T-cell (primary cell): ENCODE measurements around the gene FMN1. TPM values are rescaled to one million over a fixed set of nuclear protein-coding genes. Genes with fewer than 3 reads are reported as not detected.
"Not testable (repeated sequence)": the region's sequence is repeated elsewhere in the genome, so short reads cannot be mapped to it uniquely, and the experiment has no call there.

Experiments used
- ATAC-seq, 4 experiments: fragments of 200-7000 bp in 3 of 4; fragments of 150-1000 bp in 1 of 4; cut with Tn5 transposase; replicated peaks in 1 of 4; 1 replicate in 3 of 4; 2 replicates in 1 of 4; pipeline ENCODE4 v1.10.0; 2021; ENCODE audit warnings: moderate library complexity in 3 of 4, mild to moderate bottlenecking in 2 of 4, moderate number of reproducible peaks in 1 of 4
- CTCF ChIA-PET, 2 donors: fragments of 300-600 bp; sonication (Branson Sonifier 250); formaldehyde crosslinking; loops; one replicate each; lab custom pipeline; 2022; ENCODE audit warnings: antibody characterized with exemption in 2 of 2; lab: Charles Lee
- POLR2A ChIA-PET, 2 donors: fragments of 300-600 bp; sonication (Branson Sonifier 250); formaldehyde crosslinking; loops; one replicate each; lab custom pipeline; 2022; ENCODE audit warnings: antibody characterized with exemption in 2 of 2; lab: Charles Lee
- DNase-seq, 35 experiments: peaks; one replicate each; pipeline versions ENCODE4 v3.0.0 to v3.0.0-alpha.2; 2013 to 2023
- H3K27ac ChIP-seq: one replicate; pipeline ENCODE4 v1.5.1; 2013; ENCODE audit warnings: low read length
- H3K27me3 ChIP-seq, 2 experiments: replicated peaks in 1 of 2; 1 replicate in 1 of 2; 2 replicates in 1 of 2; pipeline versions ENCODE4 v1.6.1 to v1.7.0; 2013; ENCODE audit warnings: low read length in 1 of 2, mixed read lengths in 1 of 2; ENCODE audit not compliant: control insufficient read depth in 2 of 2, insufficient read depth in 2 of 2; ENCODE audit errors: extremely low read depth in 1 of 2
- H3K36me3 ChIP-seq, 2 donors: 1 replicate in 1 of 2; 2 replicates in 1 of 2; pipeline versions ENCODE4 v1.6.1 to v1.7.0; 2013; ENCODE audit warnings: low read length in 1 of 2; ENCODE audit not compliant: control insufficient read depth in 2 of 2, insufficient read depth in 1 of 2; ENCODE audit errors: extremely low read depth in 1 of 2
- H3K4me1 ChIP-seq, 2 experiments: 1 replicate in 1 of 2; 2 replicates in 1 of 2; pipeline versions ENCODE4 v1.6.1 to v1.7.0; 2013; ENCODE audit warnings: low read length in 2 of 2, mixed read lengths in 1 of 2; ENCODE audit not compliant: insufficient read depth in 2 of 2, control insufficient read depth in 1 of 2; ENCODE audit errors: extremely low read depth in 1 of 2
- H3K4me3 ChIP-seq, 2 donors: 1 replicate in 1 of 2; 2 replicates in 1 of 2; pipeline versions ENCODE4 v1.5.1 to v1.7.0; 2013; ENCODE audit warnings: mild to moderate bottlenecking in 2 of 2, low read length in 1 of 2, moderate library complexity in 1 of 2; ENCODE audit not compliant: control insufficient read depth in 1 of 2; ENCODE audit errors: extremely low read depth in 1 of 2
- H3K9me3 ChIP-seq: 2 replicates; pipeline ENCODE4 v1.7.0; 2013
- H3K27ac Mint-ChIP-seq, 2 donors: one replicate each; pipeline ENCODE4 v1.8.0; 2020 to 2021; ENCODE audit warnings: mild to moderate bottlenecking in 2 of 2, mixed read lengths in 2 of 2
- H3K27me3 Mint-ChIP-seq, 2 donors: one replicate each; pipeline ENCODE4 v1.8.0; 2021 to 2022; ENCODE audit warnings: mixed read lengths in 2 of 2
- H3K36me3 Mint-ChIP-seq: one replicate; pipeline ENCODE4 v1.8.0; 2021; ENCODE audit warnings: mixed read lengths
- H3K4me1 Mint-ChIP-seq, 3 donors: one replicate each; pipeline ENCODE4 v1.8.0; 2020 to 2022; ENCODE audit warnings: mixed read lengths in 3 of 3, mild to moderate bottlenecking in 1 of 3
- H3K4me3 Mint-ChIP-seq, 3 donors: one replicate each; pipeline ENCODE4 v1.8.0; 2020 to 2022; ENCODE audit warnings: mild to moderate bottlenecking in 3 of 3, mixed read lengths in 3 of 3, moderate library complexity in 3 of 3
- H3K9me3 Mint-ChIP-seq, 3 donors: one replicate each; pipeline ENCODE4 v1.8.0; 2020 to 2022; ENCODE audit warnings: mixed read lengths in 3 of 3
- WGBS: methylation state at CpG from one replicate; pipeline ENCODE4 v1.1.5; 2013; ENCODE audit warnings: missing lambda C conversion rate; ENCODE audit not compliant: insufficient coverage; 5-methylcytosine and 5-hydroxymethylcytosine counted together
- total RNA-seq, 35 experiments: library from RNA in 6 of 35; stranded (reverse) in 6 of 35; fragments of 120-200 nt in 1 of 35; gene quantifications; one replicate each; pipeline versions ENCODE4 v1.2.1 to v1.2.4 and lab custom pipeline; 2013 to 2026

FMN1 gene
- total RNA-seq, 5 donors from 2014 or later (not counting 1 experiment from before 2014, with no cell fraction given): 0.20 to 22.4 (median 14.9) TPM

GRCh38 chr15:33071451-33071850 lies 123.1 kb downstream of the FMN1 start:
- no peak overlapping the region for H3K4me3 ChIP-seq
- no peak overlapping the region for H3K27ac ChIP-seq
- 40% methylated on average over 1 of the region's 3 CpGs for WGBS
- H3K36me3 ChIP-seq: no peaks in the 10 kb centered on the region
- Mint-ChIP-seq H3K4me3 (no peak overlapping the region), H3K27me3 (peaks cover 4 to 15% of the 10 kb centered on the region in 2 donors), H3K36me3 (no peaks in the 10 kb centered on the region), H3K27ac (no peak overlapping the region), H3K9me3 (no peaks in the 10 kb centered on the region), H3K4me1 (peaks cover 12 to 48% (median 24%) of the 10 kb centered on the region in 3 donors)
- POLR2A ChIA-PET: no interaction called here
- DNase-seq: no peak
- no peak for ATAC-seq
- H3K27me3 ChIP-seq: peaks cover 0 to 11% of the 10 kb centered on the region in 2 experiments
- no peaks in the 10 kb centered on the region for H3K9me3 ChIP-seq
- H3K4me1 ChIP-seq: peaks cover 0 to 18% of the 10 kb centered on the region in 2 experiments
- CTCF ChIA-PET: no interaction called here

- Histone ChIP-seq H3K27me3 (peaks cover 0 to 12% of the 10 kb centered on the region in 2 experiments), H3K4me1 (peaks cover 0 to 18% of the 10 kb centered on the region in 2 experiments)
- H3K27ac Mint-ChIP-seq, H3K4me3 ChIP-seq, H3K9me3 ChIP-seq, POLR2A ChIA-PET, H3K36me3 ChIP-seq, ATAC-seq, H3K36me3 Mint-ChIP-seq, CTCF ChIA-PET, H3K27ac ChIP-seq, H3K9me3 Mint-ChIP-seq, H3K4me3 Mint-ChIP-seq, DNase-seq: not testable (repeated sequence)
- 86% methylated on average over 5 of the region's 16 CpGs for WGBS
- peaks cover 4 to 17% of the 10 kb centered on the region in 2 donors for H3K27me3 Mint-ChIP-seq
- peaks cover 12 to 50% (median 24%) of the 10 kb centered on the region in 3 donors for H3K4me1 Mint-ChIP-seq
Observed at GRCh38 chr15:33069903-33070302, 124.6 kb downstream of the FMN1 start.

- no peak for ATAC-seq
- H3K27ac ChIP-seq: no peak overlapping the region
- H3K9me3 Mint-ChIP-seq: no peaks in the 10 kb centered on the region
- peaks cover 0 to 12% of the 10 kb centered on the region in 2 experiments for H3K27me3 ChIP-seq
- CTCF ChIA-PET: no interaction called here
- H3K36me3 ChIP-seq: no peaks in the 10 kb centered on the region
- peak overlapping the region in 1 of 3 donors; percentile 78 for H3K4me3 Mint-ChIP-seq
- H3K4me1 ChIP-seq: peaks cover 0 to 18% of the 10 kb centered on the region in 2 experiments
- no peak for DNase-seq
- POLR2A ChIA-PET: no interaction called here
- no peaks in the 10 kb centered on the region for H3K9me3 ChIP-seq
- H3K36me3 Mint-ChIP-seq: no peaks in the 10 kb centered on the region
- H3K27me3 Mint-ChIP-seq: peaks cover 3 to 23% of the 10 kb centered on the region in 2 donors
- no peak overlapping the region for H3K4me3 ChIP-seq
- peaks cover 12 to 54% (median 24%) of the 10 kb centered on the region in 3 donors for H3K4me1 Mint-ChIP-seq
- no peak overlapping the region for H3K27ac Mint-ChIP-seq
Observed at GRCh38 chr15:33069161-33069560, 125.4 kb downstream of the FMN1 start.

GRCh38 chr15:33068511-33068990 lies 126.0 kb downstream of the FMN1 start:
- ATAC-seq: peak in 2 of 4 experiments; percentile 55 to 60
- H3K4me3 Mint-ChIP-seq: peak overlapping the region in 2 of 3 donors; percentile 62 to 78

GRCh38 chr15:33068007-33068481 lies 126.5 kb downstream of the FMN1 start:
- Histone ChIP-seq H3K4me3 (peak overlapping the region in 1 of 2 donors; percentile 25), H3K4me1 (peaks cover 0 to 18% of the 10 kb centered on the region in 2 experiments), H3K27me3 (peaks cover 0 to 10% of the 10 kb centered on the region in 2 experiments), H3K9me3 (no peaks in the 10 kb centered on the region), H3K36me3 (no peaks in the 10 kb centered on the region), H3K27ac (no peak overlapping the region)
- peak overlapping the region; percentile 7 to 78 (median 62) for H3K4me3 Mint-ChIP-seq
- ATAC-seq (peak in 3 of 4 experiments; percentile 20 to 52 (median 48)), DNase-seq (peak in 2 of 35 experiments; percentile 19 to 24)
- no peaks in the 10 kb centered on the region for H3K9me3 Mint-ChIP-seq
- H3K4me1 Mint-ChIP-seq: peaks cover 12 to 51% (median 24%) of the 10 kb centered on the region in 3 donors
- peaks cover 0 to 23% of the 10 kb centered on the region in 2 donors for H3K27me3 Mint-ChIP-seq
- ChIA-PET CTCF (no interaction called here), POLR2A (no interaction called here)
- 29% methylated on average over 11 of the region's 14 CpGs for WGBS
- H3K36me3 Mint-ChIP-seq: no peaks in the 10 kb centered on the region
- peak overlapping the region in 1 of 2 donors; percentile 53 for H3K27ac Mint-ChIP-seq

More at GRCh38 chr15:33068511-33068990, 126.0 kb downstream of the FMN1 start:
- H3K27ac Mint-ChIP-seq: peak overlapping the region in 1 of 2 donors; percentile 53
- H3K36me3 Mint-ChIP-seq: no peaks in the 10 kb centered on the region
- Histone ChIP-seq H3K36me3 (no peaks in the 10 kb centered on the region), H3K27me3 (peaks cover 0 to 10% of the 10 kb centered on the region in 2 experiments), H3K4me1 (peaks cover 0 to 18% of the 10 kb centered on the region in 2 experiments), H3K27ac (no peak overlapping the region), H3K4me3 (no peak overlapping the region), H3K9me3 (no peaks in the 10 kb centered on the region)
- DNase-seq: peak in 1 of 35 experiments; percentile 15
- POLR2A ChIA-PET: no interaction called here
- CTCF ChIA-PET: no interaction called here
- H3K4me1 Mint-ChIP-seq: peaks cover 12 to 54% (median 24%) of the 10 kb centered on the region in 3 donors
- H3K27me3 Mint-ChIP-seq: peaks cover 0 to 23% of the 10 kb centered on the region in 2 donors
- WGBS: 52% methylated on average over 8 of the region's 8 CpGs
- H3K9me3 Mint-ChIP-seq: no peaks in the 10 kb centered on the region

GRCh38 chr15:33067456-33067855 lies 127.1 kb downstream of the FMN1 start:
- no peak for DNase-seq
- Mint-ChIP-seq H3K27me3 (peaks cover 0 to 23% of the 10 kb centered on the region in 2 donors), H3K4me3 (peak overlapping the region; percentile 7 to 78 (median 62)), H3K36me3 (no peaks in the 10 kb centered on the region), H3K9me3 (no peaks in the 10 kb centered on the region), H3K4me1 (peaks cover 12 to 49% (median 24%) of the 10 kb centered on the region in 3 donors), H3K27ac (no peak overlapping the region)
- Histone ChIP-seq H3K27ac (no peak overlapping the region), H3K27me3 (peaks cover 0 to 10% of the 10 kb centered on the region in 2 experiments), H3K4me1 (peaks cover 0 to 18% of the 10 kb centered on the region in 2 experiments), H3K4me3 (no peak overlapping the region), H3K9me3 (no peaks in the 10 kb centered on the region), H3K36me3 (no peaks in the 10 kb centered on the region)
- 61% methylated on average over 8 of the region's 9 CpGs for WGBS
- ChIA-PET POLR2A (no interaction called here), CTCF (no interaction called here)
- no peak for ATAC-seq
